HEK293 (cell line): ENCODE results near the gene SLC35A2.

Experiments used
- ATF2 ChIP-seq: fragments of 450-650 bp; formaldehyde crosslinking; IDR thresholded peaks from 2 replicates; pipeline ENCODE4 v1.5.1; 2016; ENCODE audit warnings: missing biosample characterization, missing genetic modification characterization, low read depth
- KLF1 ChIP-seq: fragments of 450-650 bp; formaldehyde crosslinking; IDR thresholded peaks from 2 replicates; pipeline ENCODE4 v1.5.1; 2016; ENCODE audit warnings: missing biosample characterization, missing genetic modification characterization
- KLF7 ChIP-seq: fragments of 450-650 bp; formaldehyde crosslinking; IDR thresholded peaks from 2 replicates; pipeline ENCODE4 v1.5.1; 2016; ENCODE audit warnings: missing biosample characterization, missing genetic modification characterization, borderline replicate concordance
- ZBTB17 ChIP-seq: fragments of 450-650 bp; formaldehyde crosslinking; IDR thresholded peaks from 2 replicates; pipeline ENCODE4 v1.5.1; 2016; ENCODE audit warnings: missing biosample characterization, missing genetic modification characterization
- ZBTB48 ChIP-seq: fragments of 450-650 bp; formaldehyde crosslinking; IDR thresholded peaks from 2 replicates; pipeline ENCODE4 v1.5.1; 2016; ENCODE audit warnings: missing biosample characterization, missing genetic modification characterization
- ZFP41 ChIP-seq: fragments of 450-650 bp; formaldehyde crosslinking; IDR thresholded peaks from 2 replicates; pipeline ENCODE4 v1.5.1; 2016; ENCODE audit warnings: missing biosample characterization, missing genetic modification characterization, borderline replicate concordance
- ZNF132 ChIP-seq: fragments of 450-650 bp; formaldehyde crosslinking; IDR thresholded peaks from 2 replicates; pipeline ENCODE4 v1.5.1; 2017; ENCODE audit warnings: missing biosample characterization, missing genetic modification characterization, borderline replicate concordance
- ZNF138 ChIP-seq: fragments of 450-650 bp; formaldehyde crosslinking; IDR thresholded peaks from 2 replicates; pipeline ENCODE4 v1.5.1; 2016; ENCODE audit warnings: missing biosample characterization, missing genetic modification characterization, borderline replicate concordance
- ZNF175 ChIP-seq: fragments of 450-650 bp; formaldehyde crosslinking; IDR thresholded peaks from 2 replicates; pipeline ENCODE4 v1.5.1; 2016; ENCODE audit warnings: missing biosample characterization, missing genetic modification characterization
- ZNF211 ChIP-seq: fragments of 450-650 bp; formaldehyde crosslinking; IDR thresholded peaks from 2 replicates; pipeline ENCODE4 v1.5.1; 2016; ENCODE audit warnings: low read depth, missing biosample characterization, missing genetic modification characterization
- ZNF26 ChIP-seq: fragments of 450-650 bp; formaldehyde crosslinking; IDR thresholded peaks from 2 replicates; pipeline ENCODE4 v1.5.1; 2016; ENCODE audit warnings: missing biosample characterization, missing genetic modification characterization
- ZNF266 ChIP-seq: fragments of 450-650 bp; formaldehyde crosslinking; IDR thresholded peaks from 2 replicates; pipeline ENCODE4 v1.5.1; 2016; ENCODE audit warnings: missing biosample characterization, missing genetic modification characterization, low read depth
- ZNF391 ChIP-seq: fragments of 450-650 bp; formaldehyde crosslinking; IDR thresholded peaks from 2 replicates; pipeline ENCODE4 v1.5.1; 2016; ENCODE audit warnings: low read depth, missing biosample characterization, missing genetic modification characterization, borderline replicate concordance
- ZNF433 ChIP-seq: fragments of 450-650 bp; formaldehyde crosslinking; IDR thresholded peaks from 2 replicates; pipeline ENCODE4 v1.5.1; 2016; ENCODE audit warnings: missing biosample characterization, missing genetic modification characterization, low read depth
- ZNF510 ChIP-seq: fragments of 450-650 bp; formaldehyde crosslinking; IDR thresholded peaks from 2 replicates; pipeline ENCODE4 v1.5.1; 2018; ENCODE audit warnings: mild to moderate bottlenecking, missing genetic modification characterization, missing biosample characterization; ENCODE audit not compliant: insufficient replicate concordance
- ZNF555 ChIP-seq: fragments of 450-650 bp; formaldehyde crosslinking; conservative IDR thresholded peaks from 2 replicates; pipeline ENCODE4 v1.5.1; 2017; ENCODE audit warnings: missing biosample characterization, mild to moderate bottlenecking, missing genetic modification characterization, inconsistent platforms
- ZNF558 ChIP-seq: fragments of 450-650 bp; formaldehyde crosslinking; IDR thresholded peaks from 2 replicates; pipeline ENCODE4 v1.5.1; 2016; ENCODE audit warnings: missing biosample characterization, missing genetic modification characterization
- ZNF596 ChIP-seq: fragments of 450-650 bp; IDR thresholded peaks from 2 replicates; pipeline ENCODE4 v1.5.0; 2018; ENCODE audit warnings: missing biosample characterization, mild to moderate bottlenecking, missing genetic modification characterization, moderate library complexity
- ZNF664 ChIP-seq: fragments of 450-650 bp; formaldehyde crosslinking; IDR thresholded peaks from 2 replicates; pipeline ENCODE4 v1.5.1; 2016; ENCODE audit warnings: missing biosample characterization, missing genetic modification characterization
- TF ChIP-seq, protein P1 (sequence below): fragments of 450-650 bp; formaldehyde crosslinking; IDR thresholded peaks from 2 replicates; pipeline ENCODE4 v1.5.1; 2016; ENCODE audit warnings: missing biosample characterization, missing genetic modification characterization, borderline replicate concordance
- TF ChIP-seq, protein P2 (sequence below): fragments of 450-650 bp; formaldehyde crosslinking; IDR thresholded peaks from 2 replicates; pipeline ENCODE4 v1.5.1; 2016; ENCODE audit warnings: missing biosample characterization, missing genetic modification characterization
- TF ChIP-seq, protein P3 (sequence below): fragments of 450-650 bp; formaldehyde crosslinking; IDR thresholded peaks from 2 replicates; pipeline ENCODE4 v1.5.1; 2016; ENCODE audit warnings: missing biosample characterization, missing genetic modification characterization
- TF ChIP-seq, protein P4 (sequence below): fragments of 450-650 bp; formaldehyde crosslinking; IDR thresholded peaks from 2 replicates; pipeline ENCODE4 v1.5.1; 2016; ENCODE audit warnings: missing biosample characterization, missing genetic modification characterization, low read depth
- TF ChIP-seq, protein P5 (sequence below): fragments of 450-650 bp; formaldehyde crosslinking; IDR thresholded peaks from 2 replicates; pipeline ENCODE4 v1.5.1; 2016; ENCODE audit warnings: missing biosample characterization, missing genetic modification characterization

SLC35A2 gene

DNA sequence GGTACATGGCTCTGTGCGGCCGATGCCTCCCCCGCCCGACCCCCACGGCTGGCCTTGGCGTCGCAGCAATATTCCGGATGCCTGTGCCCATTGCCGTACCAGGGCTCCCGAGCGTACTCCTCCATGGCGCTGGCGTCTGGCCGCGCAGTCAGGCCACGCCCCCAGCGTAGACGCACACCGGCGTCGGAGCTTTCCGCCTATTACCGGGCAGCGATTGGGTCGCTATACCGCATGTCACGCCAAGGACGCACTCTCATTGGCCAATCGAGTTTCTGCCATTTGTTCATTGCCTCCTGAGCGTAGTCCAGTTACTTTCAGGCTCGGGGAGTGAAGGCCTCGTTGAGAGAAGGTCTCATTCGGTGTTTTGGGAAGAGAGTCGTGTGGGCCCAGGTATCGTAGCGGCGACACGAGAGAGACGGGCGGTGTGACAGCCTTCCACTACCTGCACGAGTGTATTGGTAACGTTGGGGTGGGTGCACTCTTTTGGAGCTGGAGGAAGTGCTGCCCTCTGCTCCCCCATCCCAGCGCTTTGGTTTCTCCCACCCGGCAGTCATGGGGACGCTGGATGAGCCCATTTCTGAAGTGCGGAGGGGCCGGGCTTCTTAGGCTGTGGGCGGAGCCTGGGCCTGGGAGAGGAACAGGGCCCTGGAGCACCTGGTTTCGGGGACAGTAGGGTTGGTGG lies 13.7 kb downstream of the SLC35A2 start, which contains the start of the genes PQBP1 and TIMM17B (continued):
- TF ChIP-seq ZNF211 = no peak
- TF ChIP-seq ZNF664 (tag by site-specific recombination) = peak; percentile 5; the same call in 1 of the 2 replicates
- no peak for TF ChIP-seq ZFP41
- 0 out of 2 replicates have a peak, but pooled peaks have one; percentile 48 for TF ChIP-seq ZNF391 (tag by site-specific recombination)
- TF ChIP-seq ZNF175 (tag by site-specific recombination) = no peak
- TF ChIP-seq, protein P1, sequence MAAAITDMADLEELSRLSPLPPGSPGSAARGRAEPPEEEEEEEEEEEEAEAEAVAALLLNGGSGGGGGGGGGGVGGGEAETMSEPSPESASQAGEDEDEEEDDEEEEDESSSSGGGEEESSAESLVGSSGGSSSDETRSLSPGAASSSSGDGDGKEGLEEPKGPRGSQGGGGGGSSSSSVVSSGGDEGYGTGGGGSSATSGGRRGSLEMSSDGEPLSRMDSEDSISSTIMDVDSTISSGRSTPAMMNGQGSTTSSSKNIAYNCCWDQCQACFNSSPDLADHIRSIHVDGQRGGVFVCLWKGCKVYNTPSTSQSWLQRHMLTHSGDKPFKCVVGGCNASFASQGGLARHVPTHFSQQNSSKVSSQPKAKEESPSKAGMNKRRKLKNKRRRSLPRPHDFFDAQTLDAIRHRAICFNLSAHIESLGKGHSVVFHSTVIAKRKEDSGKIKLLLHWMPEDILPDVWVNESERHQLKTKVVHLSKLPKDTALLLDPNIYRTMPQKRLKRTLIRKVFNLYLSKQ (tag by site-specific recombination) = no peak
- no peak for TF ChIP-seq ZNF510 (tag by site-specific recombination)
- TF ChIP-seq, protein P2, sequence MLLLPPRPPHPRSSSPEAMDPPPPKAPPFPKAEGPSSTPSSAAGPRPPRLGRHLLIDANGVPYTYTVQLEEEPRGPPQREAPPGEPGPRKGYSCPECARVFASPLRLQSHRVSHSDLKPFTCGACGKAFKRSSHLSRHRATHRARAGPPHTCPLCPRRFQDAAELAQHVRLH = no peak; the same call in 1 of the 2 replicates
- TF ChIP-seq KLF7 (tag by site-specific recombination) = no peak
- TF ChIP-seq ZBTB17 = peak; percentile 77
- TF ChIP-seq KLF1 = no peak
- no peak for TF ChIP-seq ZNF26 (tag by site-specific recombination)
- TF ChIP-seq, protein P3, sequence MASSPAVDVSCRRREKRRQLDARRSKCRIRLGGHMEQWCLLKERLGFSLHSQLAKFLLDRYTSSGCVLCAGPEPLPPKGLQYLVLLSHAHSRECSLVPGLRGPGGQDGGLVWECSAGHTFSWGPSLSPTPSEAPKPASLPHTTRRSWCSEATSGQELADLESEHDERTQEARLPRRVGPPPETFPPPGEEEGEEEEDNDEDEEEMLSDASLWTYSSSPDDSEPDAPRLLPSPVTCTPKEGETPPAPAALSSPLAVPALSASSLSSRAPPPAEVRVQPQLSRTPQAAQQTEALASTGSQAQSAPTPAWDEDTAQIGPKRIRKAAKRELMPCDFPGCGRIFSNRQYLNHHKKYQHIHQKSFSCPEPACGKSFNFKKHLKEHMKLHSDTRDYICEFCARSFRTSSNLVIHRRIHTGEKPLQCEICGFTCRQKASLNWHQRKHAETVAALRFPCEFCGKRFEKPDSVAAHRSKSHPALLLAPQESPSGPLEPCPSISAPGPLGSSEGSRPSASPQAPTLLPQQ = peak; percentile 90
- no peak for TF ChIP-seq ZNF132 (tag by site-specific recombination)
- TF ChIP-seq ZNF433 (tag by site-specific recombination) = no peak
- TF ChIP-seq ATF2 (tag by site-specific recombination) = no peak
- TF ChIP-seq ZNF138 (tag by site-specific recombination) = no peak
- no peak for TF ChIP-seq ZNF596 (tag by site-specific recombination)
- TF ChIP-seq ZNF558 (tag by site-specific recombination) = no peak
- TF ChIP-seq, protein P4, sequence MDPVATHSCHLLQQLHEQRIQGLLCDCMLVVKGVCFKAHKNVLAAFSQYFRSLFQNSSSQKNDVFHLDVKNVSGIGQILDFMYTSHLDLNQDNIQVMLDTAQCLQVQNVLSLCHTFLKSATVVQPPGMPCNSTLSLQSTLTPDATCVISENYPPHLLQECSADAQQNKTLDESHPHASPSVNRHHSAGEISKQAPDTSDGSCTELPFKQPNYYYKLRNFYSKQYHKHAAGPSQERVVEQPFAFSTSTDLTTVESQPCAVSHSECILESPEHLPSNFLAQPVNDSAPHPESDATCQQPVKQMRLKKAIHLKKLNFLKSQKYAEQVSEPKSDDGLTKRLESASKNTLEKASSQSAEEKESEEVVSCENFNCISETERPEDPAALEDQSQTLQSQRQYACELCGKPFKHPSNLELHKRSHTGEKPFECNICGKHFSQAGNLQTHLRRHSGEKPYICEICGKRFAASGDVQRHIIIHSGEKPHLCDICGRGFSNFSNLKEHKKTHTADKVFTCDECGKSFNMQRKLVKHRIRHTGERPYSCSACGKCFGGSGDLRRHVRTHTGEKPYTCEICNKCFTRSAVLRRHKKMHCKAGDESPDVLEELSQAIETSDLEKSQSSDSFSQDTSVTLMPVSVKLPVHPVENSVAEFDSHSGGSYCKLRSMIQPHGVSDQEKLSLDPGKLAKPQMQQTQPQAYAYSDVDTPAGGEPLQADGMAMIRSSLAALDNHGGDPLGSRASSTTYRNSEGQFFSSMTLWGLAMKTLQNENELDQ = no peak
- TF ChIP-seq, protein P5, sequence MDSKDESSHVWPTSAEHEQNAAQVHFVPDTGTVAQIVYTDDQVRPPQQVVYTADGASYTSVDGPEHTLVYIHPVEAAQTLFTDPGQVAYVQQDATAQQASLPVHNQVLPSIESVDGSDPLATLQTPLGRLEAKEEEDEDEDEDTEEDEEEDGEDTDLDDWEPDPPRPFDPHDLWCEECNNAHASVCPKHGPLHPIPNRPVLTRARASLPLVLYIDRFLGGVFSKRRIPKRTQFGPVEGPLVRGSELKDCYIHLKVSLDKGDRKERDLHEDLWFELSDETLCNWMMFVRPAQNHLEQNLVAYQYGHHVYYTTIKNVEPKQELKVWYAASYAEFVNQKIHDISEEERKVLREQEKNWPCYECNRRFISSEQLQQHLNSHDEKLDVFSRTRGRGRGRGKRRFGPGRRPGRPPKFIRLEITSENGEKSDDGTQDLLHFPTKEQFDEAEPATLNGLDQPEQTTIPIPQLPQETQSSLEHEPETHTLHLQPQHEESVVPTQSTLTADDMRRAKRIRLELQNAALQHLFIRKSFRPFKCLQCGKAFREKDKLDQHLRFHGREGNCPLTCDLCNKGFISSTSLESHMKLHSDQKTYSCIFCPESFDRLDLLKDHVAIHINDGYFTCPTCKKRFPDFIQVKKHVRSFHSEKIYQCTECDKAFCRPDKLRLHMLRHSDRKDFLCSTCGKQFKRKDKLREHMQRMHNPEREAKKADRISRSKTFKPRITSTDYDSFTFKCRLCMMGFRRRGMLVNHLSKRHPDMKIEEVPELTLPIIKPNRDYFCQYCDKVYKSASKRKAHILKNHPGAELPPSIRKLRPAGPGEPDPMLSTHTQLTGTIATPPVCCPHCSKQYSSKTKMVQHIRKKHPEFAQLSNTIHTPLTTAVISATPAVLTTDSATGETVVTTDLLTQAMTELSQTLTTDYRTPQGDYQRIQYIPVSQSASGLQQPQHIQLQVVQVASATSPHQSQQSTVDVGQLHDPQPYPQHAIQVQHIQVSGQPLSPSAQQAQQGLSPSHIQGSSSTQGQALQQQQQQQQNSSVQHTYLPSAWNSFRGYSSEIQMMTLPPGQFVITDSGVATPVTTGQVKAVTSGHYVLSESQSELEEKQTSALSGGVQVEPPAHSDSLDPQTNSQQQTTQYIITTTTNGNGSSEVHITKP (tag by site-specific recombination) = peak; percentile 100
- TF ChIP-seq ZNF266 (tag by site-specific recombination) = no peak
- TF ChIP-seq ZNF555 = no peak
- TF ChIP-seq ZBTB48 (tag by site-specific recombination) = no peak
